GM18508 (cell line): ENCODE measurements around the gene SEBOX.

Experiments used
- ATAC-seq: cut with Tn5 transposase; IDR thresholded peaks from one replicate; pipeline ENCODE4 v1.9.1; 2021; ENCODE audit warnings: moderate number of reproducible peaks; ENCODE audit not compliant: insufficient read depth, unreplicated experiment

Gene SEBOX

GRCh38 chr17:28369684-28370034, 4.7 kb upstream of the SEBOX start:
- no peak for ATAC-seq

- ATAC-seq = no peak
These were observed 4.1 kb upstream of the SEBOX start for GRCh38 chr17:28368915-28369683.

GRCh38 chr17:28368306-28368831, 3.4 kb upstream of the SEBOX start:
- ATAC-seq = no peak

- ATAC-seq = no peak
These were observed 2.8 kb upstream of the SEBOX start for GRCh38 chr17:28367641-28368305.

DNA sequence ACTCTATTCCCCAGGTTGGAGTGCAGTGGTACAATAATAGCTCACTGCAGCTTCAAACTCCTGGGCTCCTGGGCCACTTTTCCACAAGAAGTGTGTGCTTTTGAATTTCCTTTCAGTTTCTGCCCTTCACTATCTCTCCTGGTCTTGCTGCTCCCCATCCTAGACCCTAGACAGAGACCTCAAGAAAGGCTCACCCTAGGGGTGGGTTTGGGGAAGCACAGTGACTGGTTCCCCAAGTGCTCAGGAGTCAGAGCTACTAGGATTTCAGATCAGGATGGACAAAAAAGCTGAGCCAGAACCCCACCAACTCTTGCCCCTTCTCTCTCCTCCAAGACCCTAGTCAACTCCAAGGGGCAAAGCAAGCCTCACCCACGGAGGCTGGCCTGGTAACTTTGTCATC, 1.6 kb upstream of the SEBOX start:
- ATAC-seq = no peak

DNA sequence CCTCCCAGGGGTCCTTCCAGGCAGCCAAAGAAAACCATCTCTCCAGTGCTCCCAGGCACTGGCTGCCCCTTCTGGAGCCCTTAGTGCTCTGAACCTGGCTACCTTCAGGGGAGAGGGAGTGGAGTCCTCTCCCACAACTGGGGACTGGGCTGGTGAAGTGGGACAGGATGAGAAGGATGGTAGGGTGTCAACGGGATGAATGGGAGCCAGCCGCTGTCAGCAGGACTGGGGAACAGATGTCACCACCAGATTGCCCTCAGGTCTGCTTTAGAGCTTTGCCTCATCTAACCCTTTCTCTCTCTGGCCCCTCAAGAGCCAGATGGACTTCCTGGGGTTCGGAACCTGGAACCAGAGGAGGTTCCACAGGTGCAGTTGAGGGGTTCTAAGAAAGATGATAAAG, 488 bp upstream of the SEBOX start:
- no peak for ATAC-seq

DNA sequence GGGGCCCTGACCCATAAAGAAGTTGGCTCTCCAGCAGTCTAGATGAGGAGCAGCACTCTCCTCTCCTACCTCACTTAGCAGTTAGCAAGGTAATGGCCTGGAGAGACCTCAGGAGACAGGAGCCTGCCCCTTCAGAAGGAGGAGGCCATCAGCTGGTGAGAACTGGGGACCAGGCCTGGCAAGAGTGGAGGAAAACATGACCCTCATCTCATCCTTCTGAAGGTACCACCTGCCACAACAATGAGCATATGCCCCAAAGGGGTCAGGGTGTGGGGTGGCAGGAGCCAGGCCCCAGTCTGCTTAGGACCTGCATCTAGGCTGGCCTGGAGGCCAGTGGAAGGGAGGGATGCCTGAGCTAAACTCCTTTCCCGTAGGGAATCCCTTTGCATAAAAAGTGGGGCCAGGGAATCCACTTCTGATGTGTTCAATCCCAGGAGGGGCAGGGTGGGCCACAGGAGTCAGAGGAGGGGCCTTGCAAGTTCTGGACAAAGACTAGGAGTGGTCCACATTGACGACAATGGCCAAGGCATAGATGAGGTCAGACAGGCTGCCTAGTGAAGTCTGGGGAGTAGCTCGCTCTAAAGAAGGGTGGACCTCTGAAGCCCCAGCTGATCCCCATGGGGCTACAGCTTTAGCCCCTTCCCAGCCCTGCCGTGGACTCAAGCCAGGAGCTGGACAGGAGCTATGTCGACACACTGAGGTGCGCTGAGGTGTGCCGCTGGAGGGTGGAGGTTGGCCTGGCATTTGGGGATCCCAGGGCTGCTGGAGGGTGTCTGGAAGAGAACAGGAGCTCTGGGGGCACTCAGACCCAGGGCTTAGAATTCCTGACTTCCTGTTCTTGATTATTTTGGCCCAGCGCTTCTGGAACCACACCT, 986 bp downstream of the SEBOX start:
- no peak for ATAC-seq

DNA sequence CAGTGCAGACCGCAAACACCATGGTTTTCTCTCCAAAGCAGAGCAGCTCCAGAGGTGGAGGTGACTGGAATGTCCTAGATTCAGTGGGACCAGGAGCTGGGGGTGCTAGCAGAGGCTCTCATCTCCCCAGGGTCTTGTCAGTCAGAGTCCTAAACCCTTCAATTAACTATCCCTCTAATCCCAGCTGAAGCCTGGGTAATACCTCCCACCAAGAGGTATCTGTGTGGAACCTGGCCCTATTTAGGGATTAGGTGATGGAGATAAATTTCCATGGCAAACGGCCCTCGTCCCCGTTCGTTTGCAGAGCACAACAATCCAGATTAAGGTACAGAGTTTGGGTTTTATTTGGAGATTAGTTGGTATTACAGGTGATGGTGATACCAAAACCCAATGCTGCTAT, 1.8 kb downstream of the SEBOX start:
- ATAC-seq = no peak

DNA sequence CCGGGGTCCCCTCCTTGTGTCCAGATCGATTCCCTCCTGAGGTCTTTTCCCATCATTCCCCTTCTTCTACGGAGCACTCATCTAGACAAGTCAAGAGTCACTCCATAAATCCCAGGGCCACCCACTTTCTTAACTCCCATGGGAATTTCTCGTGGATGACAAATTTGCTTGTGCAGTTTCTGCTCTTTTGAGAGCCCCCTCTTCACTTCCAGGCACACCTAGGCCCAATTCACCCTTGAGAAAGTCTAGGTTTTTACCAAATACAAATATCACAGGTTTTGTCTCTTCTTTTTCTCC, 7.2 kb downstream of the SEBOX start:
- no peak for ATAC-seq

DNA sequence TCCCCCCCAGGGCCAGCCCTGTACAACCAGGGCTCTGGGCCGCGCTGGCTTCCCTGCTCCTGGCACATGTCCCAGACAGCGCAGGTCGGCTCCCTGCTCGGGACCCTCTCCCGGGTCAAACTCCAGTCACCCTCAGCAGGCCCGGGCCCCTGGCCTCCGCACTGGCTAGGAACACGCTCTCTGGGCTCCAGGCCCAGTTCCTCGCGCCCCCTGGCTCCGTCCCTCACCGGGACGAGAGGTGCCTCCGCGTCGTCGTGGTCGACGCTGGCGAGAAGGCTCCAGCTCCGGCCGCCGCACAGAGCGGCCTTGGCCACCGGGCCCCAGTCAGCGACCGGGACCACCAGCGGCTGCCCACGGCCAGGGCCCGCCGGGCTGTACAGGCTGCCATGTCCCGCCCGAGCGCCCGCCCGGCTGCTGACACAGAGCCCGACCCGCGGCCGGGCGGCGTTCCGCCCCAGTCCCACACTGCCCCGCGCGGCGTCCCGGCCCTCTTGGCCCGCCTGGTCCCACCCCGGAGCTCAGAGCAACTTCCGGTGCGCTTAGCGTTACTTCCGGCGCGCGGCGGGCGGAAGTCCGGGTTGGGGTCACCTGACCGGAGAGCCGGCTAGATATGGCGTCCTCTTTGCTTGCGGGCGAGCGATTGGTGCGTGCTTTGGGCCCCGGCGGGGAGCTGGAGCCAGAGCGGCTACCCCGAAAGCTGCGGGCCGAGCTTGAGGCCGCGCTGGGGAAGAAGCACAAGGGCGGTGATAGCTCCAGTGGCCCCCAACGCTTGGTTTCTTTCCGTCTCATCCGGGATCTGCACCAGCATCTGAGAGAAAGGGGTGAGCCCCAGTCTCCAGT, 7.7 kb downstream of the SEBOX start, which contains the start of gene POLDIP2:
Gene POLDIP2 (minus strand): TSS at position 467 of the 840 bp plus-strand sequence. CDS start 79 bp downstream, at position 388.
- no peak for ATAC-seq

DNA sequence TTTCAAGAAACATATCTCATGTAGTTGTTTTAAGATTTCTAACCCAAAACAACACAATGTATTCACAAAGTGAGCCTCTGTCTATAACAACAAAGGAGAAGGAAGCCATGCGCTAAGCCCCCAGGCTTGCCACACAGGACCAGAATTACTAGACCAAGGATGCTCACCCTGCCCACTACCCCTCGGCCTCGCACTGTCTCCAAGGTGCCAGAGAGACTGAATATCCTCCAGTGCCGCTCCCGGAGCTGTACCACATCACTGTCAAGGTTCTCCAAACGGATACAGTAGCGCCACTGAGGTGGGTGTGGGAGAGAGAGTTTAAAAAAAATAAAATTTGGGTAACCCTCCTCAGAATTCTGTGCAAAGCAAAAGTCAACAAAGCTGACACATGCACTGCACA, 14.7 kb downstream of the SEBOX start:
- ATAC-seq = no peak

- ATAC-seq = no peak
These were observed 16.0 kb downstream of the SEBOX start for GRCh38 chr17:28348979-28349378.

GRCh38 chr17:28347261-28347891, 17.6 kb downstream of the SEBOX start:
- no peak for ATAC-seq

DNA sequence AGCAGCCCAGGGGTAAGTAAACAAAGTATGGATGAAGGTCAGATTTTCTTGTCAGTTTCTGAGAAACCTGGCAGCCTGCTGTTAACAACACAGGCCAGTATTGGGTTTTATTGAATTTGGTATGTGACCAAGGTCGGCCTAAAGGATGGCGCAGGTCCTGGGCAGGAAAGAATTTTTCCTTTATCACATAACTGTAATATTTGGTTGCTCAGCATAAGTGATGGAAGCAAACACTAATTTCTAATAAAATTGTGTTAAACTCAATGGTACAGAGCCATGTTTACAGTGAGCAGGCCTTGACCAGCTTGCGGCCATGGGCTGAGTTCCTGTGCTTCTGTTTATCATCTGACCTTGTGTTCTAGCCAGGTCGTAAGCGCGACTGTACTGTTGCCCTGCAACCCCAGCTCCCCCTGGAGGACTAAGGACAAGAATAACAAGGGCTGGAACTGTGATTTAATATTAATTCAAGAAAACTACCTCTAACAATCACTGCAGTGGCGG, 18.2 kb downstream of the SEBOX start:
- no peak for ATAC-seq

- no peak for ATAC-seq
These were observed 18.8 kb downstream of the SEBOX start for GRCh38 chr17:28346199-28346580.

DNA sequence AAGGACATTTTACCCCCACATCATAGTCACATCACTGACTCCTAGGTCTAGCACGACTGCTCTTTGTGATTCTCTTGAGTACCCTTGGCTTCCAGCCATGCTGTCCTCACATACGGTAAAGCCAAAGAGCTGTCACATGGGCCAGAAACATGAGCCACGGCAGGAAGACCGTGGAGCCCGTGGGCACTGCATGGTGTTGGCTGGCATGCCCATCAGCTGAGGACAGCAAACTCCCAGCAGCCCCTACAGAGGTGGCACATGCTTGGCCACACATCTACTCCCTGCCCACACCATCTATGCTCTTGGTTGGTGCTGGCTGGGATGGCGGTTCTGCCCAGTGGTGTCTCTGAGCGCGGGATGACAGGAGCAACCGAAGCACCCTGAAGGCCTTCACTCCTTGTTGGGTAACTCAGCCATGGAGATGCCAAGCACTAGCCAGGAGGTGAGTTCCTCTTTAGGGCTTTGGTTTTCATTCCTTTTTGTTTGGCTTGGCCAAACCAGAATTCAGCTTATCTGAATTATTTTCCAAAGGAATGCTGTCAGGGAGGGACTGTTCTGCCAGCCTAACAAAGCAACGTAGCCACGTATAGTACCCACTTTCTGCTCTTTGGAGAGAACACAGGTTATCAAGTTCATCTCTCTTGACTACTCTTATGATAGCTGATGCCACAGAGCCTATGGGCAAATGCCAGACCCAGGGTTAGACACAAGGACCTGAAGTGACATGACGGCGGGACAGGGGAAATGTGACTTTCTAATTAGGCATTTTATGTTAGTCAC, 19.4 kb downstream of the SEBOX start:
- ATAC-seq = no peak

DNA sequence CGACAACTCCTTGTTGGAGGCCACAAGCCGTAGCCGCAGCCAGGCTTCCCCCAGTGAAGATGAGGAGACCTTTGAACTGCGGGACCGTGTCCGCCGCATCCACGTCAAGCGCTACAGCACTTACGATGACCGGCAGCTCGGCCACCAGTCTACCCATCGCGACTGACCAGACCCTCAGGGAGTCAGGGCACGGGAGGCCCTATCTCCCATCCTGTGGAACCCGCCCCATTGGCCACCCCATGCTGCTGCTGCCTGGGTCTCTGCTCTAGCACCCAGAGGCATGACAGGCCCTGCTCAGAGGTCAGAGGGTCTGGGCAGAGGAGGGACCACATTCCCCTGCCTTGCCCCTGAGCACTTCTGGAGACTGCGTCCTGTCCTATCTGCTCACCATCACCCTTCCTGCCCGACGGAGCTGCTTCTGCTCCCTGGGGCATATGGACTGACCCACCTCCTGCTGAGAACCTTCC, 20.5 kb downstream of the SEBOX start:
- ATAC-seq = no peak

GRCh38 chr17:28344011-28344410, 21.0 kb downstream of the SEBOX start:
- no peak for ATAC-seq

GRCh38 chr17:28343491-28343932, 21.5 kb downstream of the SEBOX start:
- ATAC-seq = no peak
